ENCODE results near the gene PAX9.

- TF ChIP-seq POLR2A (IDR thresholded peaks at IDR 0.05) = no peak
- no peak for TF ChIP-seq CTCF (IDR thresholded peaks at IDR 0.05)
Measured at GRCh38 chr14:36626151-36626550, 35.5 kb upstream of the PAX9 start.

Data from tibial nerve (tissue), 3 donors.